HL-60 (cell line): ENCODE data around the gene BCL6B.

Experiments
- DNase-seq, 2 experiments: peaks; one replicate each; pipeline ENCODE4 v3.0.0-alpha.2; 2010 to 2020; ENCODE audit warnings: low read depth in 1 of 2, low spot score in 1 of 2
- H3K27ac ChIP-seq: fragments of 250-450 bp; sonication (Bioruptor Pico); replicated peaks from 2 replicates; pipeline ENCODE4 v1.5.1; 2020; ENCODE audit warnings: mild to moderate bottlenecking, moderate library complexity
- H3K27me3 ChIP-seq: fragments of 250-450 bp; sonication (Bioruptor Pico); 2 replicates; pipeline ENCODE4 v1.5.1; 2021; ENCODE audit warnings: mild to moderate bottlenecking, moderate library complexity; ENCODE audit not compliant: insufficient read depth, poor library complexity, severe bottlenecking
- H3K4me3 ChIP-seq: replicated peaks from 2 replicates; pipeline ENCODE4 v1.5.1; 2011; ENCODE audit warnings: mild to moderate bottlenecking, control low read depth, low read length; ENCODE audit not compliant: insufficient read depth
- GABPA ChIP-seq: IDR thresholded peaks from 2 replicates; pipeline ENCODE4 v1.6.1; 2012; ENCODE audit warnings: low read depth
- POLR2AphosphoS5 ChIP-seq: IDR thresholded peaks from 2 replicates; pipeline ENCODE4 v1.6.1; 2012; ENCODE audit warnings: low read depth
- SPI1 ChIP-seq: IDR thresholded peaks from 2 replicates; pipeline ENCODE4 v1.6.1; 2012; ENCODE audit warnings: low read depth, mild to moderate bottlenecking, borderline replicate concordance
- TF ChIP-seq, protein P1 (sequence below): IDR thresholded peaks from one replicate; pipeline ENCODE4 v1.5.1; 2011; ENCODE audit warnings: low read length, control low read depth, inconsistent platforms; ENCODE audit not compliant: insufficient read depth
- TF ChIP-seq, protein P2 (sequence below): IDR thresholded peaks from 2 replicates; pipeline ENCODE4 v1.6.1; 2012; ENCODE audit warnings: low read depth; ENCODE audit not compliant: insufficient replicate concordance

The BCL6B gene

DNA sequence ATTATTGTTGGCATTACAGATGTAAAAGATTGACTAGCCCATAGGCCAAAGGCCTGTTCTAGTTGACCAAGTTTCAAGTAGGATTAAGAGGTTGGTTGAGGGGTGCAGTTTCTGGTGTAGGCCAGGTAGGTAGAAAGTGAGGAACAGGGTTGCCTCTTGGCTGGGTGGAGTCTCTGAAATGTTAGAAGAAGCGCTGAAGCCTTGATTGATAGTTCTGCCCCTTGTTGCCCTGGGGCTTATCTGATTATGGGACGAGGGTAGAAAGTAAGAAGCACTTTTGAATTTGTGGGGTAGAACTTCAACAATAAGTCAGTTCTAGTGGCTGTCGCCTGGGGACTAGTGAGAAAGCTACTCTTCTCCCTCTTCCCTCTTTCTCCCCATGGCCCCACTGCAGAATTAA, 6.2 kb downstream of the BCL6B start:
- TF ChIP-seq, protein P1, sequence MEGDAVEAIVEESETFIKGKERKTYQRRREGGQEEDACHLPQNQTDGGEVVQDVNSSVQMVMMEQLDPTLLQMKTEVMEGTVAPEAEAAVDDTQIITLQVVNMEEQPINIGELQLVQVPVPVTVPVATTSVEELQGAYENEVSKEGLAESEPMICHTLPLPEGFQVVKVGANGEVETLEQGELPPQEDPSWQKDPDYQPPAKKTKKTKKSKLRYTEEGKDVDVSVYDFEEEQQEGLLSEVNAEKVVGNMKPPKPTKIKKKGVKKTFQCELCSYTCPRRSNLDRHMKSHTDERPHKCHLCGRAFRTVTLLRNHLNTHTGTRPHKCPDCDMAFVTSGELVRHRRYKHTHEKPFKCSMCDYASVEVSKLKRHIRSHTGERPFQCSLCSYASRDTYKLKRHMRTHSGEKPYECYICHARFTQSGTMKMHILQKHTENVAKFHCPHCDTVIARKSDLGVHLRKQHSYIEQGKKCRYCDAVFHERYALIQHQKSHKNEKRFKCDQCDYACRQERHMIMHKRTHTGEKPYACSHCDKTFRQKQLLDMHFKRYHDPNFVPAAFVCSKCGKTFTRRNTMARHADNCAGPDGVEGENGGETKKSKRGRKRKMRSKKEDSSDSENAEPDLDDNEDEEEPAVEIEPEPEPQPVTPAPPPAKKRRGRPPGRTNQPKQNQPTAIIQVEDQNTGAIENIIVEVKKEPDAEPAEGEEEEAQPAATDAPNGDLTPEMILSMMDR, result no peak
- no peak for TF ChIP-seq SPI1
- TF ChIP-seq, protein P2, sequence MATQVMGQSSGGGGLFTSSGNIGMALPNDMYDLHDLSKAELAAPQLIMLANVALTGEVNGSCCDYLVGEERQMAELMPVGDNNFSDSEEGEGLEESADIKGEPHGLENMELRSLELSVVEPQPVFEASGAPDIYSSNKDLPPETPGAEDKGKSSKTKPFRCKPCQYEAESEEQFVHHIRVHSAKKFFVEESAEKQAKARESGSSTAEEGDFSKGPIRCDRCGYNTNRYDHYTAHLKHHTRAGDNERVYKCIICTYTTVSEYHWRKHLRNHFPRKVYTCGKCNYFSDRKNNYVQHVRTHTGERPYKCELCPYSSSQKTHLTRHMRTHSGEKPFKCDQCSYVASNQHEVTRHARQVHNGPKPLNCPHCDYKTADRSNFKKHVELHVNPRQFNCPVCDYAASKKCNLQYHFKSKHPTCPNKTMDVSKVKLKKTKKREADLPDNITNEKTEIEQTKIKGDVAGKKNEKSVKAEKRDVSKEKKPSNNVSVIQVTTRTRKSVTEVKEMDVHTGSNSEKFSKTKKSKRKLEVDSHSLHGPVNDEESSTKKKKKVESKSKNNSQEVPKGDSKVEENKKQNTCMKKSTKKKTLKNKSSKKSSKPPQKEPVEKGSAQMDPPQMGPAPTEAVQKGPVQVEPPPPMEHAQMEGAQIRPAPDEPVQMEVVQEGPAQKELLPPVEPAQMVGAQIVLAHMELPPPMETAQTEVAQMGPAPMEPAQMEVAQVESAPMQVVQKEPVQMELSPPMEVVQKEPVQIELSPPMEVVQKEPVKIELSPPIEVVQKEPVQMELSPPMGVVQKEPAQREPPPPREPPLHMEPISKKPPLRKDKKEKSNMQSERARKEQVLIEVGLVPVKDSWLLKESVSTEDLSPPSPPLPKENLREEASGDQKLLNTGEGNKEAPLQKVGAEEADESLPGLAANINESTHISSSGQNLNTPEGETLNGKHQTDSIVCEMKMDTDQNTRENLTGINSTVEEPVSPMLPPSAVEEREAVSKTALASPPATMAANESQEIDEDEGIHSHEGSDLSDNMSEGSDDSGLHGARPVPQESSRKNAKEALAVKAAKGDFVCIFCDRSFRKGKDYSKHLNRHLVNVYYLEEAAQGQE, result no peak
- TF ChIP-seq GABPA, result no peak
- no peaks in the 10 kb centered on the region for H3K27me3 ChIP-seq
- no peak for DNase-seq
- H3K27ac ChIP-seq, result no peak overlapping the region
- H3K4me3 ChIP-seq, result no peak overlapping the region

DNA sequence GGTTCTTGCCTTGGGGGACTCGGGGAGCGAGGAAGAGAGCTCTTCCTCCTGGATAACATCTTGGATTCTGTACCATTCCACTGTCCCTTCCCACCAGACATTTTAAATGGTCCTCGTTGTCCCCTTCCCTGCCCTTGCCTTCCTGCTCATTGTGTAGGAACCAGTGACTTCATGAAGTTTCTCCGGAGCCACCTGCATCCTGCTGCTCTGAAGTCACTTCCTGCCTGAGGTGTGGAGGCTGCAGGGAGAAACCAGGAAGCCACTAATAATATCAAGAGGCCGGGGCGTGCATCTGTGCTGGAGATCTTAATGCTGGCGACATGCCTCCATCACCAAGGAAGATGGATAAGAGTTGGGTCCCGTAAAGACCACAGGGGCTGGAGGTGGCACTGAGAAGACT, 6.8 kb downstream of the BCL6B start:
- Histone ChIP-seq H3K27me3 (no peaks in the 10 kb centered on the region), H3K27ac (no peak overlapping the region), H3K4me3 (no peak overlapping the region)
- TF ChIP-seq GABPA (no peak), SPI1 (no peak), POLR2AphosphoS5 (no peak)
- TF ChIP-seq, protein P2, result no peak
- TF ChIP-seq, protein P1, result no peak
- no peak for DNase-seq

DNA sequence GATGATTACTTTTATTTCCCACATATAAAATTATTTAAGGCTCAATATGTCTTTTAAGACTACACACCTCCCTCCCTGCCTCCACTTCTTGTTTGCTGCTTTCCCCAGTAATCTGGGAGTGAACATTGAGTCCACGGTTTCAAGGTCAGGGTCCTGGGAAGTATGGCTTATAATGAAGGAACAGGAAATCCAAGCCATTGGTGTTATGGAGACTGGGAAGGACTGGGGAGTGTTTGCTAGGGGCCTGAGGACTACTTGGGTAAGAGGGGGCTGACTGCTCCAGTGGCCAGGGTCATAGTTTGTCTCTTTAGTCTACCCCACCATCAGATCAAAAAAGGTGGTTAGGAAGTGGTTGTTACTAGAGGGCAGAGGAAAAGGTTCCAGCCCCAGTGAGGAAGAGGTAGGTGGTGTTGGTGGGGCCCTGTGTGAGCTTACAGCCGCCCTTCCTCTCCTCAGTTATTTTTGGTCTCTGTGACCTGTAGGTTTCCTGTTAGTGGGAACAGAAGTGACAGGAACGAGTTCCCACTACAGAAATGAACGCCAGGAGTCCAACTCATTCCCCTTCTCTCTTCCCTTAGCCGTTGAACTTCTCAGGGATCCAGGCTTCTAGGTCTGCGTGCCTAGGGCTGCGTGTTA, 12.2 kb downstream of the BCL6B start:
- Histone ChIP-seq H3K27ac (peak overlapping the region; percentile 81), H3K27me3 (no peaks in the 10 kb centered on the region), H3K4me3 (peak overlapping the region; percentile 65)
- TF ChIP-seq POLR2AphosphoS5, result no peak
- TF ChIP-seq GABPA, result no peak
- TF ChIP-seq, protein P1, result no peak
- TF ChIP-seq, protein P2, result no peak
- TF ChIP-seq SPI1, result no peak
- no peak for DNase-seq
